ENCODE data around the gene BARD1. TPM values are rescaled to one million over a fixed set of nuclear protein-coding genes. Genes with fewer than 3 reads are reported as not detected.

BARD1 gene
- total RNA-seq, 1 donor from 2014 or later, result 13.9 TPM

DNA sequence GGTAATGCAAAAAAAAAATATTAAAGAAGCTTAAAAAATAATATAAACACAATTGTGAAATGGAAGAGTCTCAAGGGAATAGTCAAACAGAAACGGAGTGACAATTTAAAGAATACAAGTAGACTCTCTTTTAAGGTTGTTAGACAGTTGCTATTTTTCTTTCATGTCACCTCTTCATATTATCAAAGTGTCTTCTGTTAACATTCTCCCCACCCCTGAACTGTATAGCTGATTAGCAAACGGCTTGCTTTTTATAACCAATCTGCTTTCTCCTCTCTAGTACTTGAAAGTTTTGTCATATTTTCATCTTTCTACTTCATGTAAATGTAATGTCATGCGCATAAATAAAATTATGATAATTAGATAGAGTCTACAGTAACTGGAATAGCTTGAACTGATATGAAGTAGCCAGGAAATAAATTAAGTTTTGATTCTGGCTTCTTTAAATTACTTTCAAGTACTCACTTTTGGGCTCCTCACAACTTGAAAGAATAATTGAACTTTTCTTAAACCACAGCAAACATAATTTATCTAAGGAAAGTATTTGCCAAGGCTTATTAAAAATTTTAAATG is 37.0 kb downstream of the BARD1 start:
- DNase-seq (ENCODE audit: low read depth) (no peak), FAIRE-seq (no peak)
- no peaks in the 10 kb centered on the region for H3K36me3 ChIP-seq (ENCODE audit: insufficient read depth, low read length)
- Mint-ChIP-seq H3K27ac (ENCODE audit: unreplicated experiment) (no peak overlapping the region), H3K36me3 (ENCODE audit: low read depth, unreplicated experiment) (peaks cover 10% of the 10 kb centered on the region), H3K4me3 (ENCODE audit: unreplicated experiment) (no peak overlapping the region), H3K27me3 (ENCODE audit: low read depth, unreplicated experiment) (no peaks in the 10 kb centered on the region), H3K4me1 (ENCODE audit: low read depth, unreplicated experiment) (no peaks in the 10 kb centered on the region), H3K9me3 (ENCODE audit: unreplicated experiment) (peaks cover 15% of the 10 kb centered on the region)
- no peaks in the 10 kb centered on the region for H3K9me3 ChIP-seq (ENCODE audit: insufficient read depth, low read depth, low read length)
- no peak overlapping the region for H3K4me2 ChIP-seq (ENCODE audit: low read length)
- H2AFZ ChIP-seq (ENCODE audit: low read depth, low read length), result no peak overlapping the region
- H3K27ac ChIP-seq (ENCODE audit: low read depth, low read length), result no peak overlapping the region
- no peaks in the 10 kb centered on the region for H3K4me1 ChIP-seq (ENCODE audit: insufficient read depth, low read length)
- TF ChIP-seq, protein P1, sequence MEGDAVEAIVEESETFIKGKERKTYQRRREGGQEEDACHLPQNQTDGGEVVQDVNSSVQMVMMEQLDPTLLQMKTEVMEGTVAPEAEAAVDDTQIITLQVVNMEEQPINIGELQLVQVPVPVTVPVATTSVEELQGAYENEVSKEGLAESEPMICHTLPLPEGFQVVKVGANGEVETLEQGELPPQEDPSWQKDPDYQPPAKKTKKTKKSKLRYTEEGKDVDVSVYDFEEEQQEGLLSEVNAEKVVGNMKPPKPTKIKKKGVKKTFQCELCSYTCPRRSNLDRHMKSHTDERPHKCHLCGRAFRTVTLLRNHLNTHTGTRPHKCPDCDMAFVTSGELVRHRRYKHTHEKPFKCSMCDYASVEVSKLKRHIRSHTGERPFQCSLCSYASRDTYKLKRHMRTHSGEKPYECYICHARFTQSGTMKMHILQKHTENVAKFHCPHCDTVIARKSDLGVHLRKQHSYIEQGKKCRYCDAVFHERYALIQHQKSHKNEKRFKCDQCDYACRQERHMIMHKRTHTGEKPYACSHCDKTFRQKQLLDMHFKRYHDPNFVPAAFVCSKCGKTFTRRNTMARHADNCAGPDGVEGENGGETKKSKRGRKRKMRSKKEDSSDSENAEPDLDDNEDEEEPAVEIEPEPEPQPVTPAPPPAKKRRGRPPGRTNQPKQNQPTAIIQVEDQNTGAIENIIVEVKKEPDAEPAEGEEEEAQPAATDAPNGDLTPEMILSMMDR (IDR thresholded peaks at IDR 0.05; ENCODE audit: insufficient read depth, low read depth, low read length), result no peak
- no peak for TF ChIP-seq EZH2 (IDR thresholded peaks at IDR 0.05; ENCODE audit: insufficient read depth, low read length)
- no peak overlapping the region for H3K9ac ChIP-seq (ENCODE audit: low read length)
- H3K27me3 ChIP-seq (ENCODE audit: insufficient read depth, low read length), result no peaks in the 10 kb centered on the region
- no peak overlapping the region for H3K4me3 ChIP-seq (ENCODE audit: insufficient read depth, low read depth, low read length)
- H4K20me1 ChIP-seq (ENCODE audit: insufficient read depth, low read length), result no peaks in the 10 kb centered on the region
- no peaks in the 10 kb centered on the region for H3K79me2 ChIP-seq (ENCODE audit: insufficient read depth, low read length)

- H3K9me3 ChIP-seq (ENCODE audit: insufficient read depth, low read depth, low read length), result no peaks in the 10 kb centered on the region
- H3K27ac Mint-ChIP-seq (ENCODE audit: unreplicated experiment), result no peak overlapping the region
- no peak for TF ChIP-seq EZH2 (IDR thresholded peaks at IDR 0.05; ENCODE audit: insufficient read depth, low read length)
- TF ChIP-seq, protein P1 (IDR thresholded peaks at IDR 0.05; ENCODE audit: insufficient read depth, low read depth, low read length), result no peak
- no peak overlapping the region for H3K4me2 ChIP-seq (ENCODE audit: low read length)
- H4K20me1 ChIP-seq (ENCODE audit: insufficient read depth, low read length), result peaks cover 3% of the 10 kb centered on the region
- H3K9me3 Mint-ChIP-seq (ENCODE audit: unreplicated experiment), result no peaks in the 10 kb centered on the region
- H3K27me3 ChIP-seq (ENCODE audit: insufficient read depth, low read length), result no peaks in the 10 kb centered on the region
- no peak overlapping the region for H2AFZ ChIP-seq (ENCODE audit: low read depth, low read length)
- no peaks in the 10 kb centered on the region for H3K79me2 ChIP-seq (ENCODE audit: insufficient read depth, low read length)
- no peak for FAIRE-seq
- no peak overlapping the region for H3K27ac ChIP-seq (ENCODE audit: low read depth, low read length)
- H3K27me3 Mint-ChIP-seq (ENCODE audit: low read depth, unreplicated experiment), result no peaks in the 10 kb centered on the region
- peaks cover 9% of the 10 kb centered on the region for H3K36me3 Mint-ChIP-seq (ENCODE audit: low read depth, unreplicated experiment)
- no peaks in the 10 kb centered on the region for H3K4me1 Mint-ChIP-seq (ENCODE audit: low read depth, unreplicated experiment)
- no peak overlapping the region for H3K4me3 Mint-ChIP-seq (ENCODE audit: unreplicated experiment)
- no peak overlapping the region for H3K9ac ChIP-seq (ENCODE audit: low read length)
- H3K4me3 ChIP-seq (ENCODE audit: insufficient read depth, low read depth, low read length), result no peak overlapping the region
- H3K4me1 ChIP-seq (ENCODE audit: insufficient read depth, low read length), result no peaks in the 10 kb centered on the region
- DNase-seq (ENCODE audit: low read depth), result no peak
- peaks cover 8% of the 10 kb centered on the region for H3K36me3 ChIP-seq (ENCODE audit: insufficient read depth, low read length)
Observed at GRCh38 chr2:214765180-214765579, 44.3 kb downstream of the BARD1 start.

GRCh38 chr2:214753455-214753854 is 56.0 kb downstream of the BARD1 start:
- Mint-ChIP-seq H3K27me3 (ENCODE audit: low read depth, unreplicated experiment) (no peaks in the 10 kb centered on the region), H3K36me3 (ENCODE audit: low read depth, unreplicated experiment) (no peaks in the 10 kb centered on the region), H3K4me1 (ENCODE audit: low read depth, unreplicated experiment) (no peaks in the 10 kb centered on the region), H3K4me3 (ENCODE audit: unreplicated experiment) (no peak overlapping the region), H3K27ac (ENCODE audit: unreplicated experiment) (no peak overlapping the region), H3K9me3 (ENCODE audit: unreplicated experiment) (no peaks in the 10 kb centered on the region)
- DNase-seq (ENCODE audit: low read depth), result no peak
- Histone ChIP-seq H3K9ac (ENCODE audit: low read length) (no peak overlapping the region), H3K4me2 (ENCODE audit: low read length) (no peak overlapping the region), H3K4me1 (ENCODE audit: insufficient read depth, low read length) (no peaks in the 10 kb centered on the region), H3K4me3 (ENCODE audit: insufficient read depth, low read depth, low read length) (no peak overlapping the region), H3K27me3 (ENCODE audit: insufficient read depth, low read length) (no peaks in the 10 kb centered on the region), H2AFZ (ENCODE audit: low read depth, low read length) (no peak overlapping the region), H3K27ac (ENCODE audit: low read depth, low read length) (no peak overlapping the region), H3K36me3 (ENCODE audit: insufficient read depth, low read length) (no peaks in the 10 kb centered on the region), H3K9me3 (ENCODE audit: insufficient read depth, low read depth, low read length) (no peaks in the 10 kb centered on the region), H4K20me1 (ENCODE audit: insufficient read depth, low read length) (no peaks in the 10 kb centered on the region), H3K79me2 (ENCODE audit: insufficient read depth, low read length) (no peaks in the 10 kb centered on the region)
- no peak for TF ChIP-seq EZH2 (IDR thresholded peaks at IDR 0.05; ENCODE audit: insufficient read depth, low read length)
- TF ChIP-seq, protein P1 (IDR thresholded peaks at IDR 0.05; ENCODE audit: insufficient read depth, low read depth, low read length), result no peak
- FAIRE-seq, result no peak

Data from astrocyte (in vitro differentiated cells and primary cell).